K562 (cell line): ENCODE data around the gene PDLIM4. TPM values are rescaled to one million over a fixed set of nuclear protein-coding genes. Genes with fewer than 3 reads are reported as not detected.

Experiments used
- BCOR ChIP-seq: fragments of 450-650 bp; IDR thresholded peaks from 2 replicates; pipeline ENCODE4 v1.6.1; 2016
- ETV1 ChIP-seq: fragments of 450-650 bp; conservative IDR thresholded peaks from 2 replicates; pipeline ENCODE4 v1.6.1; 2016; ENCODE audit warnings: missing genetic modification characterization, control low read depth, low read depth, missing compliant biosample characterization
- L3MBTL2 ChIP-seq: fragments of 450-650 bp; IDR thresholded peaks from 2 replicates; pipeline ENCODE4 v1.6.1; 2016; ENCODE audit warnings: mild to moderate bottlenecking, moderate library complexity
- PHF8 ChIP-seq: fragments of 200-600 bp; sonication (generic); IDR thresholded peaks from 2 replicates; pipeline ENCODE4 v1.6.1; 2012; ENCODE audit warnings: mixed run types, mild to moderate bottlenecking, inconsistent platforms, low read length, moderate library complexity, borderline replicate concordance
- SMAD2 ChIP-seq: fragments of 150-350 bp; IDR thresholded peaks from 2 replicates; pipeline ENCODE4 v1.6.1; 2014; ENCODE audit warnings: low read depth, mild to moderate bottlenecking, low read length
- SPI1 ChIP-seq: IDR thresholded peaks from 2 replicates; pipeline ENCODE4 v1.6.1; 2011; ENCODE audit warnings: low read depth, low read length, control low read depth, borderline replicate concordance
- SREBF2 ChIP-seq: sonication (generic); formaldehyde crosslinking; IDR thresholded peaks from 2 replicates; pipeline ENCODE4 v1.4.0; 2020; ENCODE audit warnings: mild to moderate bottlenecking, missing genetic modification reagents
- TCF3 ChIP-seq: sonication (generic); formaldehyde crosslinking; IDR thresholded peaks from 2 replicates; pipeline ENCODE4 v1.4.0; 2020; ENCODE audit warnings: mild to moderate bottlenecking, missing genetic modification reagents
- ZNF75A ChIP-seq: fragments of 450-650 bp; formaldehyde crosslinking; IDR thresholded peaks from 2 replicates; pipeline ENCODE4 v1.4.0; 2020; ENCODE audit warnings: mild to moderate bottlenecking
- polyA plus RNA-seq, 8 experiments: library from polyadenylated mRNA; depleted of rRNA in 4 of 8; stranded (reverse) in 5 of 8; unstranded in 3 of 8; fragments of >200 nt; fragmentation: Nextera tagmentation in 2 of 8; fragmentation: Illumina TruSeq in 1 of 8; extraction: Ambion mirVana in 2 of 8; extraction: Trizol in 1 of 8; gene quantifications; 2 replicates each; pipeline versions ENCODE4 v1.2.1 to v1.2.3, GENCODE V29; 2011 to 2014; ENCODE audit warnings: inconsistent platforms in 1 of 8, missing spikeins in 1 of 8
- total RNA-seq, 7 experiments: library from RNA; depleted of rRNA in 6 of 7; stranded (reverse); fragments of >200 nt in 6 of 7; fragmentation: Illumina TruSeq in 2 of 7; extraction: Trizol in 2 of 7; gene quantifications; 2 replicates each; pipeline versions ENCODE4 v1.2.1 to v1.2.3, GENCODE V29; 2011 to 2021; ENCODE audit warnings: low replicate concordance in 1 of 7
- TF ChIP-seq, protein P1 (sequence below), 2 experiments: fragments of 450-650 bp; IDR thresholded peaks; 2 replicates each; pipeline ENCODE4 v1.6.1; 2016; ENCODE audit warnings: mild to moderate bottlenecking in 2 of 2, borderline replicate concordance in 1 of 2, low read depth in 1 of 2, moderate library complexity in 1 of 2
- TF ChIP-seq, protein P2 (sequence below): sonication (generic); formaldehyde crosslinking; IDR thresholded peaks from 2 replicates; pipeline ENCODE4 v1.8.0; 2022; ENCODE audit warnings: mild to moderate bottlenecking, low read depth, missing genetic modification reagents
- TF ChIP-seq, protein P3 (sequence below): fragments of 450-650 bp; IDR thresholded peaks from 2 replicates; pipeline ENCODE4 v1.6.1; 2017; ENCODE audit warnings: antibody characterized with exemption, mild to moderate bottlenecking
- TF ChIP-seq, protein P4 (sequence below): fragments of 450-650 bp; IDR thresholded peaks from 2 replicates; pipeline ENCODE4 v1.6.1; 2016

The PDLIM4 gene
- total and polyA plus RNA-seq, 9 of the 15 experiments (the other 6 are each of a cell fraction or from before 2014, with no cell fraction given): 0.28 to 32.8 (median 13.1) TPM

DNA sequence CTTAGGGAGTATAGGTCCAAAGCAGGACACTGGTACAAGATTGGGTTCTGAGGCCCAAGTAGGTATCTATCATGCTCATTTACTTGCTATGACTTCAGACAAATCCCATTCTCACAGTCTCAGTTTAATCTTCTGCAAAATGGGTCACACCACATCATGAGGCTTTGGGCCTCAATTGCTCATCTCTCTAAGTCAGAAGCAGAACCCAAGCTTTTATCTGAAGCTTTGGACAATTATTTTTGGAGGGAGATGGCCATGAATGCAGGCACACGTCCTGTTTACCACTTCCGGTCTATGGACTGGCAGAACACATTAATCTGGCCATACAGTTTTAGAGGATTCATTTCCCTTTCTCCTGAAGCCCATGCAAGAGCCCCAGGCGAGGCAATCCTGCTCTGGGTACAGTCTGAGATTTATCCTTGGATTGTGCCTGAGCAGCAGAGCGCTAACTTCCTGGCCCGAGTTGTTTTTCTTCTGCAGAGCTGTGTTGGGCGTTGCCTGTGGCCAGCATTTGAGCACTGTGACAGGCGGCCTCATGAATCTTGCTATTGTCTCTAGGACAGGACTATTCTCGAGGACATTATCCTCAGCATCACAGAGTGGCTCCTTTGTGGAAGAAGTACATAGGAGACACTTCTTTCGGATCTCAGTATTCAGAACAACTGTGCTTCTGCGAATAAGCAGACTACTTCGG, 52.8 kb downstream of the PDLIM4 start (continued):
- TF ChIP-seq BCOR: peak; percentile 83
- TF ChIP-seq, protein P1, sequence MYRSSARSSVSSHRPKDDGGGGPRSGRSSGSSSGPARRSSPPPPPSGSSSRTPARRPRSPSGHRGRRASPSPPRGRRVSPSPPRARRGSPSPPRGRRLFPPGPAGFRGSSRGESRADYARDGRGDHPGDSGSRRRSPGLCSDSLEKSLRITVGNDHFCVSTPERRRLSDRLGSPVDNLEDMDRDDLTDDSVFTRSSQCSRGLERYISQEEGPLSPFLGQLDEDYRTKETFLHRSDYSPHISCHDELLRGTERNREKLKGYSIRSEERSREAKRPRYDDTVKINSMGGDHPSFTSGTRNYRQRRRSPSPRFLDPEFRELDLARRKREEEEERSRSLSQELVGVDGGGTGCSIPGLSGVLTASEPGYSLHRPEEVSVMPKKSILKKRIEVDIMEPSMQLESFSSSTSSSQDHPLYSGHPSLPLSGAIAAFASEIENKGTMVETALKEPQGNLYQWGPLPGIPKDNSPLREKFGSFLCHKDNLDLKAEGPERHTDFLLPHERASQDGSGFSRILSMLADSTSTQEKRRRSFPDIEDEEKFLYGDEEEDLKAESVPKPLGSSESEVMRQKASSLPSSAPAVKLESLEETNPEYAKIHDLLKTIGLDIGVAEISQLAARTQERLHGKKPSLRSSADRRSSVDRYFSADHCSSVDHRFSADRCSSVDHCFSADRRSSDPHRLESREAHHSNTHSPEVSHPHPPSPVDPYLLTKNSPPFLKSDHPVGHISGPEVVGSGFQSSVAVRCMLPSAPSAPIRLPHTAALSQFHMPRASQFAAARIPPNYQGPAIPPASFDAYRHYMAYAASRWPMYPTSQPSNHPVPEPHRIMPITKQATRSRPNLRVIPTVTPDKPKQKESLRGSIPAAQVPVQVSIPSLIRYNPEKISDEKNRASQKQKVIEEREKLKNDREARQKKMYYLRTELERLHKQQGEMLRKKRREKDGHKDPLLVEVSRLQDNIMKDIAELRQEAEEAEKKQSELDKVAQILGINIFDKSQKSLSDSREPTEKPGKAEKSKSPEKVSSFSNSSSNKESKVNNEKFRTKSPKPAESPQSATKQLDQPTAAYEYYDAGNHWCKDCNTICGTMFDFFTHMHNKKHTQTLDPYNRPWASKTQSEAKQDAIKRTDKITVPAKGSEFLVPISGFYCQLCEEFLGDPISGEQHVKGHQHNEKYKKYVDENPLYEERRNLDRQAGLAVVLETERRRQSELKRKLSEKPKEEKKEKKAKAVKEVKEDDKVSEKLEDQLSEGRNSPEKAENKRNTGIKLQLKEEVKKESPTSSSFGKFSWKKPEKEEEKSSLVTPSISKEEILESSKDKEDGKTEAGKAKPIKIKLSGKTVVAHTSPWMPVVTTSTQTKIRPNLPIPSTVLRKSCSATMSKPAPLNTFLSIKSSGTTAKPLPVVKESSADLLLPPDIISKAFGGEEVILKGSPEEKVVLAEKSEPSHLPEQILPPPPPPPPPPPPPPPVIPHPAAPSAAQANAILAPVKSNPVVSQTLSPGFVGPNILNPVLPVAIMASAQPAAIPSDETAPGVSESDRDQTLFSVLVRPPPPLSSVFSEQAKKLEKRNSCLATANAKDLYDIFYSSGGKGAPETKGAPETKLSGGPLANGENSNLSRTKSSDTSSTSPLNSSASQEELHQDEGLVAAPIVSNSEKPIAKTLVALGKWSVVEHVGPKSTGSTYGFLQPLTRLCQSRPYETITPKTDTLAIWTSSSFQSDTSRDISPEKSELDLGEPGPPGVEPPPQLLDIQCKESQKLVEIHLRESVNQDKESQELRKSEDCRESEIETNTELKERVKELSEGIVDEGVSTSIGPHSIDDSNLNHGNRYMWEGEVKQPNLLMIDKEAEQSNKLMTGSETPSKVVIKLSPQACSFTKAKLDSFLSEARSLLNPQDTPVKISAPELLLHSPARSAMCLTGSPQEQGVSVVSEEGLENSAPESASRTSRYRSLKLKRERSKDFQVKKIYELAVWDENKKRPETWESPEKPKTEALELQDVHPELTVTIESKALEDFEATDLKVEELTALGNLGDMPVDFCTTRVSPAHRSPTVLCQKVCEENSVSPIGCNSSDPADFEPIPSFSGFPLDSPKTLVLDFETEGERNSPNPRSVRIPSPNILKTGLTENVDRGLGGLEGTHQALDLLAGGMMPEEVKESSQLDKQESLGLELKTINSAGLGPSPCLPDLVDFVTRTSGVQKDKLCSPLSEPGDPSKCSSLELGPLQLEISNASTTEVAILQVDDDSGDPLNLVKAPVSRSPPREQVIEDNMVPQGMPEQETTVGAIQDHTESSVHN (IDR thresholded peaks at IDR 0.05; ENCODE audit: borderline replicate concordance in 1 of 2, low read depth in 1 of 2): no peak
- TF ChIP-seq ZNF75A (CRISPR knock-in tag): no peak
- no peak for TF ChIP-seq PHF8
- TF ChIP-seq TCF3: no peak
- peak; percentile 41 for TF ChIP-seq L3MBTL2
- peak; percentile 59; the same call in 1 of the 2 replicates for TF ChIP-seq ETV1
- TF ChIP-seq, protein P2, sequence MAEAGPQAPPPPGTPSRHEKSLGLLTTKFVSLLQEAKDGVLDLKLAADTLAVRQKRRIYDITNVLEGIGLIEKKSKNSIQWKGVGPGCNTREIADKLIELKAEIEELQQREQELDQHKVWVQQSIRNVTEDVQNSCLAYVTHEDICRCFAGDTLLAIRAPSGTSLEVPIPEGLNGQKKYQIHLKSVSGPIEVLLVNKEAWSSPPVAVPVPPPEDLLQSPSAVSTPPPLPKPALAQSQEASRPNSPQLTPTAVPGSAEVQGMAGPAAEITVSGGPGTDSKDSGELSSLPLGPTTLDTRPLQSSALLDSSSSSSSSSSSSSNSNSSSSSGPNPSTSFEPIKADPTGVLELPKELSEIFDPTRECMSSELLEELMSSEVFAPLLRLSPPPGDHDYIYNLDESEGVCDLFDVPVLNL (CRISPR knock-in tag): no peak
- TF ChIP-seq SPI1: no peak
- TF ChIP-seq, protein P3, sequence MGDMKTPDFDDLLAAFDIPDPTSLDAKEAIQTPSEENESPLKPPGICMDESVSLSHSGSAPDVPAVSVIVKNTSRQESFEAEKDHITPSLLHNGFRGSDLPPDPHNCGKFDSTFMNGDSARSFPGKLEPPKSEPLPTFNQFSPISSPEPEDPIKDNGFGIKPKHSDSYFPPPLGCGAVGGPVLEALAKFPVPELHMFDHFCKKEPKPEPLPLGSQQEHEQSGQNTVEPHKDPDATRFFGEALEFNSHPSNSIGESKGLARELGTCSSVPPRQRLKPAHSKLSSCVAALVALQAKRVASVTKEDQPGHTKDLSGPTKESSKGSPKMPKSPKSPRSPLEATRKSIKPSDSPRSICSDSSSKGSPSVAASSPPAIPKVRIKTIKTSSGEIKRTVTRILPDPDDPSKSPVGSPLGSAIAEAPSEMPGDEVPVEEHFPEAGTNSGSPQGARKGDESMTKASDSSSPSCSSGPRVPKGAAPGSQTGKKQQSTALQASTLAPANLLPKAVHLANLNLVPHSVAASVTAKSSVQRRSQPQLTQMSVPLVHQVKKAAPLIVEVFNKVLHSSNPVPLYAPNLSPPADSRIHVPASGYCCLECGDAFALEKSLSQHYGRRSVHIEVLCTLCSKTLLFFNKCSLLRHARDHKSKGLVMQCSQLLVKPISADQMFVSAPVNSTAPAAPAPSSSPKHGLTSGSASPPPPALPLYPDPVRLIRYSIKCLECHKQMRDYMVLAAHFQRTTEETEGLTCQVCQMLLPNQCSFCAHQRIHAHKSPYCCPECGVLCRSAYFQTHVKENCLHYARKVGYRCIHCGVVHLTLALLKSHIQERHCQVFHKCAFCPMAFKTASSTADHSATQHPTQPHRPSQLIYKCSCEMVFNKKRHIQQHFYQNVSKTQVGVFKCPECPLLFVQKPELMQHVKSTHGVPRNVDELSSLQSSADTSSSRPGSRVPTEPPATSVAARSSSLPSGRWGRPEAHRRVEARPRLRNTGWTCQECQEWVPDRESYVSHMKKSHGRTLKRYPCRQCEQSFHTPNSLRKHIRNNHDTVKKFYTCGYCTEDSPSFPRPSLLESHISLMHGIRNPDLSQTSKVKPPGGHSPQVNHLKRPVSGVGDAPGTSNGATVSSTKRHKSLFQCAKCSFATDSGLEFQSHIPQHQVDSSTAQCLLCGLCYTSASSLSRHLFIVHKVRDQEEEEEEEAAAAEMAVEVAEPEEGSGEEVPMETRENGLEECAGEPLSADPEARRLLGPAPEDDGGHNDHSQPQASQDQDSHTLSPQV: peak; percentile 66
- no peak for TF ChIP-seq SMAD2
- TF ChIP-seq, protein P4, sequence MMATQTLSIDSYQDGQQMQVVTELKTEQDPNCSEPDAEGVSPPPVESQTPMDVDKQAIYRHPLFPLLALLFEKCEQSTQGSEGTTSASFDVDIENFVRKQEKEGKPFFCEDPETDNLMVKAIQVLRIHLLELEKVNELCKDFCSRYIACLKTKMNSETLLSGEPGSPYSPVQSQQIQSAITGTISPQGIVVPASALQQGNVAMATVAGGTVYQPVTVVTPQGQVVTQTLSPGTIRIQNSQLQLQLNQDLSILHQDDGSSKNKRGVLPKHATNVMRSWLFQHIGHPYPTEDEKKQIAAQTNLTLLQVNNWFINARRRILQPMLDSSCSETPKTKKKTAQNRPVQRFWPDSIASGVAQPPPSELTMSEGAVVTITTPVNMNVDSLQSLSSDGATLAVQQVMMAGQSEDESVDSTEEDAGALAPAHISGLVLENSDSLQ: peak; percentile 64; the same call in 1 of the 2 replicates
- 0 out of 2 replicates have a peak, but pooled peaks have one; percentile 57 for TF ChIP-seq SREBF2 (CRISPR knock-in tag)
